ENCODE data around the gene CRHR1.

DNA sequence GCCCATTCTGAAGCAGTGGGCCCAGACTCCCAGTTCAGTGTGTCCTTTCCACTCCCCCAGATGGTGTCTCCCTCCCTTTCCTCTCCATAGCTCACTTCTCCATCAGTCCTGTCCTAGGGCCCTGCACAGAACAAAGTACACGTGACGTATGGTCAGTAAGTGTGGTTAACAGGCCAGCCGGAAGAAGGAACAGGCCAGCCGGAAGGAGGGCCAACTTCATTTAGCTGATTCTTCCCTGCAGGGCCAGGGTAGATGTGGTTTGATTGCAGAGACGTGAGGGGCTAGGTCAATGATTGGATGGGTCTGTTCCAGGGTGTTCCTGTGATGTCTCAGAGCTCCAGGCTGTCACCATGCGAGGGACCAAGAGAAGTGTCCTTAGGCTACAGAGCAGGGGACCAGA, 31.6 kb downstream of the CRHR1 start:
- TF ChIP-seq CTCF (IDR thresholded peaks at IDR 0.05; ENCODE audit: insufficient read depth, low read length, poor library complexity, severe bottlenecking) (no peak), EZH2phosphoT487 (conservative IDR thresholded peaks at IDR 0.05; ENCODE audit: low read length) (no peak)
